ENCODE results near the gene AURKB.

- TF ChIP-seq CTCF (conservative IDR thresholded peaks at IDR 0.05; ENCODE audit: low read depth, low read length) (no peak), POLR2A (IDR thresholded peaks at IDR 0.05; ENCODE audit: low read depth, low read length) (no peak), RAD21 (IDR thresholded peaks at IDR 0.05; ENCODE audit: low read length) (no peak), RCOR1 (IDR thresholded peaks at IDR 0.05; ENCODE audit: insufficient replicate concordance, low read length) (no peak), RFX5 (IDR thresholded peaks at IDR 0.05; ENCODE audit: low read depth, low read length) (no peak), USF2 (IDR thresholded peaks at IDR 0.05; ENCODE audit: low read depth, low read length) (no peak), FOS (IDR thresholded peaks at IDR 0.05; ENCODE audit: low read depth, low read length) (no peak), CHD1 (IDR thresholded peaks at IDR 0.05; ENCODE audit: low read depth, low read length) (no peak)
Measured at GRCh38 chr17:8160741-8161221, 49.6 kb downstream of the AURKB start.
